Keratinocyte (primary cell): ENCODE measurements around the gene TRAF3. TPM values are rescaled to one million over a fixed set of nuclear protein-coding genes. Genes with fewer than 3 reads are reported as not detected.

Experiments
- DNase-seq: peaks from one replicate; pipeline ENCODE4 v3.0.0-alpha.2; 2011; ENCODE audit warnings: low read depth, missing footprints, low spot score
- FAIRE-seq: peaks from 2 replicates; lab custom pipeline; 2011; peaks lifted over from hg19 to GRCh38; lab: Jason Lieb, UNC
- H2AFZ ChIP-seq: 2 replicates; pipeline ENCODE4 v1.6.0; 2012; ENCODE audit warnings: low read length, control low read depth, inconsistent platforms; ENCODE audit not compliant: control insufficient read depth
- H3K27ac ChIP-seq: 2 replicates; pipeline ENCODE4 v1.5.1; 2011; ENCODE audit warnings: low read length; ENCODE audit not compliant: control insufficient read depth, insufficient read depth
- H3K27me3 ChIP-seq: 3 replicates; pipeline ENCODE4 v1.6.0; 2011; ENCODE audit warnings: low read length; ENCODE audit not compliant: control insufficient read depth, insufficient read depth; ENCODE audit errors: extremely low read depth
- H3K36me3 ChIP-seq, 2 experiments: 2 replicates in 1 of 2; 3 replicates in 1 of 2; pipeline ENCODE4 v1.5.1; 2011; ENCODE audit warnings: low read length in 2 of 2, mild to moderate bottlenecking in 1 of 2; ENCODE audit not compliant: control insufficient read depth in 2 of 2, insufficient read depth in 2 of 2; ENCODE audit errors: extremely low read depth in 1 of 2
- H3K4me1 ChIP-seq: 3 replicates; pipeline ENCODE4 v1.5.1; 2011; ENCODE audit warnings: low read length; ENCODE audit not compliant: control insufficient read depth, insufficient read depth; ENCODE audit errors: extremely low read depth
- H3K4me2 ChIP-seq: 3 replicates; pipeline ENCODE4 v1.6.0; 2011; ENCODE audit warnings: low read depth, low read length; ENCODE audit not compliant: control insufficient read depth, insufficient read depth; ENCODE audit errors: extremely low read depth
- H3K4me3 ChIP-seq, 3 experiments: fragments of 200-600 bp in 1 of 3; sonication (generic) in 1 of 3; 2 replicates in 2 of 3; 3 replicates in 1 of 3; pipeline ENCODE4 v1.5.1; 2011 to 2016; ENCODE audit warnings: low read length in 3 of 3, mild to moderate bottlenecking in 3 of 3, control low read depth in 2 of 3, inconsistent platforms in 1 of 3, low read depth in 1 of 3, mixed read lengths in 1 of 3, mixed run types in 1 of 3, moderate library complexity in 1 of 3; ENCODE audit not compliant: control insufficient read depth in 2 of 3, insufficient read depth in 2 of 3; ENCODE audit errors: extremely low read depth in 1 of 3
- H3K79me2 ChIP-seq: 2 replicates; pipeline ENCODE4 v1.6.0; 2012; ENCODE audit warnings: low read length; ENCODE audit not compliant: control insufficient read depth, insufficient read depth
- H3K9ac ChIP-seq: 3 replicates; pipeline ENCODE4 v1.6.0; 2011; ENCODE audit warnings: low read length; ENCODE audit not compliant: control insufficient read depth, insufficient read depth; ENCODE audit errors: extremely low read depth
- H3K9me1 ChIP-seq: 3 replicates; pipeline ENCODE4 v1.6.0; 2011; ENCODE audit warnings: low read length; ENCODE audit not compliant: control insufficient read depth, insufficient read depth; ENCODE audit errors: extremely low read depth
- H3K9me3 ChIP-seq: 2 replicates; pipeline ENCODE4 v1.5.1; 2012; ENCODE audit warnings: low read depth, low read length; ENCODE audit not compliant: control insufficient read depth
- H4K20me1 ChIP-seq: 3 replicates; pipeline ENCODE4 v1.6.0; 2011; ENCODE audit warnings: low read length; ENCODE audit not compliant: control insufficient read depth, insufficient read depth; ENCODE audit errors: extremely low read depth
- EZH2 ChIP-seq: IDR thresholded peaks from one replicate; pipeline ENCODE4 v1.6.1; 2012; ENCODE audit warnings: inconsistent platforms, mild to moderate bottlenecking, low read length, moderate library complexity
- dilution Hi-C: fragments of 300-500 bp; cut with MboI; formaldehyde crosslinking; loops from one replicate; pipeline ENCODE4 v1.7.0; 2020; ENCODE audit warnings: low sequenced_read_pairs; ENCODE audit not compliant: extremely low pct_ligation_motif_present
- polyA plus RNA-seq, 5 experiments: library from polyadenylated mRNA; depleted of rRNA in 3 of 5; stranded (reverse) in 3 of 5; stranded (forward) in 1 of 5; unstranded in 1 of 5; fragments of >200 nt; gene quantifications; 1 replicate in 1 of 5; 2 replicates in 3 of 5; 3 replicates in 1 of 5; pipeline versions ENCODE4 v1.2.1 to v1.2.3, GENCODE V29; 2011 to 2012; ENCODE audit warnings: missing spikeins in 2 of 5, low read depth in 1 of 5, low replicate concordance in 1 of 5
- TF ChIP-seq, protein P1 (sequence below), 3 experiments: IDR thresholded peaks in 1 of 3; conservative IDR thresholded peaks in 1 of 3; optimal IDR thresholded peaks in 1 of 3; 2 replicates in 2 of 3; 3 replicates in 1 of 3; pipeline versions ENCODE3 to v1.5.1; 2011; ENCODE audit warnings: low read length in 3 of 3, mild to moderate bottlenecking in 3 of 3, moderate library complexity in 2 of 3, control low read depth in 1 of 3, inconsistent platforms in 1 of 3; ENCODE audit not compliant: insufficient read depth in 2 of 3; ENCODE audit errors: extremely low read depth in 1 of 3

TRAF3 gene
- polyA plus RNA-seq, 1 donor (not counting 4 experiments of a cell fraction or from before 2014, with no cell fraction given): 12.5 TPM

DNA sequence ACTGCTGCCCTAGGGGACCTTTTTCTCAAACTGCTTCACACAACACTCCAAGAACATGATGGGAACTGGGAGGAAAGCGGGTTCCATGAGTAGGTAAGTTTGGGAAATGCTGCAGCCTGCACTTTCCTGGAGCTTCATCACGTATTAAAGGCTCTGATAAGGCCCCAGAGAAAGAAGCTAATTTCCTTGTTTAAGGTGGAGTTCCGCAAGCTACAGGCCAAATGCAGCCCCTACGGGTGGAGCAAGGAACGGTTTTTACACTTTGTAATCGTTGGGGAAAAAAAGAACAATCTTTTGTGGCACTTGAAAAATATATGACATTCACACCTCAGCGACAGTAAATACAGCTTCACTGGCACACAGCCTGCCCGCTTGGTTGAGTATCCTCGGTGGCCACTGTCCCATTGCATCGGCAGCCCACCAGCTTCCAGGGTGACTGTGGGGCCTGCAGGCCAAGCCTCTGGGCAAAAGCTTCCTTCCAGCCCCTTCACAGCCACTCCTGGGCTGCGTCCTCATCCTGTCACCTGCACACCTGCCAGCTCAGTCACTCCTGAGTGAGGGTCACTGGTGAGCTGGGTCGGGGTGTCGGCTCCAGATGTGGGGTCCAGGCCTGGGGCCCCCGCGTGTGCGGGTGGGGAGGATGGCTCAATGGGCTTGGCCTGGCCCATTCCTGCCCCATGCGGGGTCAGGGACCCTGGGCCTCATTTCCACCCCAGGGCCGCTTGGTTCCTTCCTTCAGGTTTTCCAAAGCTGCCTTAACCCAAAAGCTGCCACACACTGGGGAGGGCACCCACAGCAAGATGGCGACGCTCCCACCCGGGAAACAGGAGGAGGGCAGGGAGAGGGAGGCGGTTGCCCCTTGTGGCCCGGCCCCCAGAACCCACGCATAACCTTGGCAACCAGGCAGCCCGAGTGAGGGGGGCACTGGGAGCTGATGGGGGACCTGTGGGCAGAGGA, 147.7 kb downstream of the TRAF3 start:
- peaks cover 22% of the 10 kb centered on the region for H3K4me1 ChIP-seq
- no peak overlapping the region for H3K27ac ChIP-seq
- H3K9me3 ChIP-seq: peaks cover 1% of the 10 kb centered on the region
- FAIRE-seq (no peak), DNase-seq (no peak)
- no peaks in the 10 kb centered on the region for H4K20me1 ChIP-seq
- no peaks in the 10 kb centered on the region for H3K9me1 ChIP-seq
- H3K79me2 ChIP-seq: no peaks in the 10 kb centered on the region
- H2AFZ ChIP-seq: no peak overlapping the region
- TF ChIP-seq, protein P1, sequence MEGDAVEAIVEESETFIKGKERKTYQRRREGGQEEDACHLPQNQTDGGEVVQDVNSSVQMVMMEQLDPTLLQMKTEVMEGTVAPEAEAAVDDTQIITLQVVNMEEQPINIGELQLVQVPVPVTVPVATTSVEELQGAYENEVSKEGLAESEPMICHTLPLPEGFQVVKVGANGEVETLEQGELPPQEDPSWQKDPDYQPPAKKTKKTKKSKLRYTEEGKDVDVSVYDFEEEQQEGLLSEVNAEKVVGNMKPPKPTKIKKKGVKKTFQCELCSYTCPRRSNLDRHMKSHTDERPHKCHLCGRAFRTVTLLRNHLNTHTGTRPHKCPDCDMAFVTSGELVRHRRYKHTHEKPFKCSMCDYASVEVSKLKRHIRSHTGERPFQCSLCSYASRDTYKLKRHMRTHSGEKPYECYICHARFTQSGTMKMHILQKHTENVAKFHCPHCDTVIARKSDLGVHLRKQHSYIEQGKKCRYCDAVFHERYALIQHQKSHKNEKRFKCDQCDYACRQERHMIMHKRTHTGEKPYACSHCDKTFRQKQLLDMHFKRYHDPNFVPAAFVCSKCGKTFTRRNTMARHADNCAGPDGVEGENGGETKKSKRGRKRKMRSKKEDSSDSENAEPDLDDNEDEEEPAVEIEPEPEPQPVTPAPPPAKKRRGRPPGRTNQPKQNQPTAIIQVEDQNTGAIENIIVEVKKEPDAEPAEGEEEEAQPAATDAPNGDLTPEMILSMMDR (optimal IDR thresholded peaks at IDR 0.05 in 1 of 3, IDR thresholded peaks at IDR 0.05 in 1 of 3, conservative IDR thresholded peaks at IDR 0.05 in 1 of 3; ENCODE audit: extremely low read depth in 1 of 3, insufficient read depth in 2 of 3, low read length in 3 of 3): peak in 1 of 3 experiments; percentile 8
- TF ChIP-seq EZH2: no peak
- peaks cover 43% of the 10 kb centered on the region for H3K27me3 ChIP-seq
- dilution Hi-C loops: no loop called here
- H3K36me3 ChIP-seq: no peaks in the 10 kb centered on the region
- H3K9ac ChIP-seq: no peak overlapping the region
- no peak overlapping the region for H3K4me2 ChIP-seq
- no peak overlapping the region for H3K4me3 ChIP-seq

GRCh38 chr14:102925646-102926045, 148.4 kb downstream of the TRAF3 start:
- H4K20me1 ChIP-seq: no peaks in the 10 kb centered on the region
- DNase-seq (no peak), FAIRE-seq (no peak)
- H3K9me1 ChIP-seq: no peaks in the 10 kb centered on the region
- H3K4me3 ChIP-seq: no peak overlapping the region
- no peaks in the 10 kb centered on the region for H3K36me3 ChIP-seq
- TF ChIP-seq, protein P1 (optimal IDR thresholded peaks at IDR 0.05 in 1 of 3, IDR thresholded peaks at IDR 0.05 in 1 of 3, conservative IDR thresholded peaks at IDR 0.05 in 1 of 3; ENCODE audit: extremely low read depth in 1 of 3, insufficient read depth in 2 of 3, low read length in 3 of 3): no peak
- TF ChIP-seq EZH2: no peak
- peaks cover 48% of the 10 kb centered on the region for H3K27me3 ChIP-seq
- H3K9ac ChIP-seq: no peak overlapping the region
- H2AFZ ChIP-seq: no peak overlapping the region
- dilution Hi-C loops: no loop called here
- H3K27ac ChIP-seq: no peak overlapping the region
- H3K79me2 ChIP-seq: no peaks in the 10 kb centered on the region
- peaks cover 1% of the 10 kb centered on the region for H3K9me3 ChIP-seq
- no peak overlapping the region for H3K4me2 ChIP-seq
- H3K4me1 ChIP-seq: peaks cover 22% of the 10 kb centered on the region
